GM21576 (cell line): ENCODE measurements around the gene MMP24OS.

Experiments
- ATAC-seq: cut with Tn5 transposase; IDR thresholded peaks from one replicate; pipeline ENCODE4 v1.9.1; 2021; ENCODE audit warnings: mild to moderate bottlenecking, moderate library complexity; ENCODE audit not compliant: unreplicated experiment

The MMP24OS gene

GRCh38 chr20:35306931-35307517 is 29.1 kb upstream of the MMP24OS start:
- ATAC-seq, result no peak

DNA sequence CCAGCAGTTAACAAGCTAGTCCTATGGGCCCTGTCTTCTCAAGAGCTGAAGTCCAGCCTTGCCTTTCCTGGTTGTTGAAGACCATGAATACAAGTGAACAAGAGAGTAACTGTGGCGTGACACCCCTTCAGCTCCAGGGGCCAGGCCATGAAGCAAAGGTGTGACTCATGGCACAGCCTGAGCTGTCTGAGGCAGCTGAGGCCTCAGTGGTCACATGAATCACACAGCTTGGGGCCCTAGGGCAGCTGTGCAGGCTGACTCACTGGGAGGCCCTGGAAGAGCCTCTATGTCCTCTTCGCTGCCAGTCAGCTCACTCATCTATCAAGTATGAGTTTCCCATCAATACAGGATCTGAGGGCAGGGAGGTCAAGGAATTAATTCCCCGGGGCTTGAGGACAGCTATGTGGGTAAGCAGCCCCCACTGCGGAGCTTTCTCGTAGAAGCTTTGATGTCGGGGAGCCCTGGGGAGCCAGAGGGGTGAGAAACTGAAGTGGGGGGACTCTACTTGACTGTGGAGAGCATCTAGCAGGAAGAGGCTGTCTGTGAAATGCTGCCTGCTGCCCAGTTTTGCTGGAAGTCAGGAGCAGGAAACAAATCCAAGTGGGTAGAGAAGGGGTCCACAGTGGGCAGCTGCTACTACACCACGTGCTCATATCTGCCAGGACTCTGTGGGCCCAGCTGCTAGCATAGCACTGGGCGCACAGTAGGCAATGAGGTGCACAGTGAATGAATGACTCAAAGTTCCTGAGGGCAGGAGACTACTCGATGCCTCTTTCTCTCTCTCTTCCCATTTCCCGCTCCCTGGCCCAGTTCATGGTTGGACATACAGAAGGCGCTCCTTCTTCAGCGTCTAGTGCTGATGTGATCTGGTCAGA is 28.0 kb upstream of the MMP24OS start:
- no peak for ATAC-seq

DNA sequence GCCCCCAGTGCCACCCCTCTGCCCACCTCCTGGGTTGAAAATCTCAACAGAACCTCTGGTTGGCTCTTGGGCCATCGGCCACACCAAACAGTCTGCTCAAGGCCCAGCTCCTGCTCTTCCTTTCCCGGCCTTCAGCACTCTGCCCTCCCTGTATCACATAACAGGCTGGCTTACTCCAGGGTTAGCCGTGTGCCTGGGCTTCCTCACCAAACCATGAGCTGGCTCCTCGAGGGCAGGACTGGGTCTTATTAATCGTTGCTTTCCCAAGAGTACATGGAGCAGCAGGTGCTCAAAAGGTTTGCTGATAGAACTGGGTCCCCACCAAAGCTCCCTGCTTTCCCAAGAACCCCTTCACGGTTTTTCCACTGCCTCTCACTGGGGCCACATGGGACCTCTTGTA is 27.0 kb upstream of the MMP24OS start:
- ATAC-seq, result no peak

GRCh38 chr20:35303735-35304491 is 26.0 kb upstream of the MMP24OS start:
- ATAC-seq, result no peak

- no peak for ATAC-seq
Measured at GRCh38 chr20:35303382-35303734, 25.4 kb upstream of the MMP24OS start.

- ATAC-seq, result no peak
Measured at GRCh38 chr20:35302421-35303335, 24.8 kb upstream of the MMP24OS start.

- ATAC-seq, result no peak
Measured at GRCh38 chr20:35301426-35301825, 23.5 kb upstream of the MMP24OS start.

- no peak for ATAC-seq
Measured at GRCh38 chr20:35300469-35301262, 22.7 kb upstream of the MMP24OS start.

DNA sequence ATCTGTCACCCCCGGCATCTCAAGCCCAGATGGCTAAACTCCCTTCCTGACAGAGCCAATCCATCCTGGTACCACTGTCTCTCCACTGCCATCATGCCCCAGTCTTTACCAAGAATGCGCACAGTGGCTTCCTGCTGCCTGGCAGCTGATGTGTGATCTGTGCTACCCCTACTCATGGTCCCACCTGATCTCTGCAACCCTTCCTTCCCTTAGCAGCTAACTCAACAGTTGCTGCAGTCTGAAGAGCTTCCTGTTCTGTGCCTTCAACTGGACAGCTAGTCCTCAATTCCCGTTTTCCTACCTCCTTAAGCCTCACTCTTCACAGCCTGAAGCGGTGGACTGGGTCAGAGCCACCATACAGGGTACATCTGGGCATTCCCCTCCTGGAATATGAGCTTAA is 21.9 kb upstream of the MMP24OS start:
- ATAC-seq, result no peak

GRCh38 chr20:35298264-35298663 is 20.3 kb upstream of the MMP24OS start:
- ATAC-seq, result no peak

DNA sequence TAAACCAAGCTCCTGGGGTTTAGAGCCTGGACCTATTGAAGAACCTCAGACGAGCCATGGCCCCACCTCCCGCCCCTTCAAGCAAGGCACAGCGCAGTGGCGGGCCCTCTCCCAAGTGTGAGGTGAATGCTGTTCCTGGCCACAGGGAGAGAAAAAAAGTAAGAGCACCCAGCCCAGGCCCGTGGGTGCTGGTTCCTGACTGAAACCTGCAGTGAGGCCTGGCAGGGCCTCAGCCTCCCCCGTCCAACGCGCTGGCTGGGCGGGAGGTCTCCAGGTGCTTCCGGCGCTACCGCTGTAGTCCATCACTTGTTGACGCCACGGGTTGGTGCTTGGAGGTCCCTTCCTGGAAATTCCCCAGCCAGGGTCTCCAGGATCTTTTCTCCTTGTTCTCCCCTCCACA is 19.8 kb upstream of the MMP24OS start:
- no peak for ATAC-seq

GRCh38 chr20:35297155-35297554 is 19.2 kb upstream of the MMP24OS start:
- no peak for ATAC-seq

DNA sequence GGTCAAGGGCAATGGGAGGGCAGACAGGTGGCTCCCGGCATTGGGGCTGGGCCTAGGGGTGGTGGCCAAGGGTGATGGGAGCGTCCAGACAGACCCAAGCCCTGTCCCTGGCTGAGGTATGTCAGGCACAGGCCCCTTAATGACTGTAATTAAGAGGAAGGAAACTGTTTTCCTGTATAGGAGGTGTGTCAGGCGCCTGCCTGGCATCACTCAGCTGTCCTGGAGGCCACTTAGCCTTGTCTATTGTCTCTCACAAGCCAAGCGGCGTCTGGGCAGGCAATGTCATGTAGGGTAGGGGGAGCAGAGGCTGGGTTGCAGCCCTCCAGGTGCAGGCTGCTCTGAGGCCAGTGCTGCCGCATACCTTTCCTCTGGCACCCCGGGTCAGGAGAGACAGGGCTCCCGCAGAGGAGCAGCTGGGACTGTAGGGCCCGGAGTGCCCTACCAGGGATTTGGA is 18.2 kb upstream of the MMP24OS start:
- ATAC-seq, result no peak

GRCh38 chr20:35295674-35296073 is 17.8 kb upstream of the MMP24OS start:
- ATAC-seq, result no peak

DNA sequence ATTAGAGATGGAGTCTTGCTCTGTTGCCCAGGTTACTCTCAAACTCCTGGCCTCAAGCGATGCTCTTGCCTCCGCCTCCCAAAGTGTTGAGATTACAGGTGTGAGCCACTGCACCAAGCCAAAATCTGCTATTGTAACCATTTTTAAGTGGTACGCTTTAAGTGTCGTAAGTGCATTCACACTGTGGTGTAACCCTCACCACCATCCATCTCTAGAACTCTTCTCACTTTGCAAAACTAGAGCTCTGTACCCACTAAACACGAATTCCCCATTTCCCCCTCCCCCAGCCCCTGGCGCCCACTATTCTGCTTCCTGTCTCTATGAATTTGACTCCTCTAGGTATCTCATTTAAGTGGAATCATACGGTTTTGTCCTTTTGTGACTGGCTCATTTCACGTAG is 17.1 kb upstream of the MMP24OS start:
- no peak for ATAC-seq

GRCh38 chr20:35294293-35294685 is 16.4 kb upstream of the MMP24OS start:
- ATAC-seq, result no peak

- ATAC-seq, result no peak
Measured at GRCh38 chr20:35293303-35294292, 15.7 kb upstream of the MMP24OS start.

- ATAC-seq, result no peak
Measured at GRCh38 chr20:35292504-35293285, 14.8 kb upstream of the MMP24OS start.
